Common myeloid progenitor, CD34-positive (primary cell): Measurements from ENCODE around the gene WDR82.
"Not testable (repeated sequence)": the region's sequence is repeated elsewhere in the genome, so short reads cannot be mapped to it uniquely, and the experiment has no call there.

Experiments used
- CTCF ChIA-PET: fragments of 350-600 bp; sonication (Branson Sonifier 250); formaldehyde crosslinking; loops from one replicate; lab custom pipeline; 2021; ENCODE audit warnings: antibody characterized with exemption; lab: Charles Lee
- POLR2A ChIA-PET: fragments of 350-600 bp; sonication (Branson Sonifier 250); formaldehyde crosslinking; loops from one replicate; lab custom pipeline; 2021; ENCODE audit warnings: antibody characterized with exemption; lab: Charles Lee
- DNase-seq, 3 donors: peaks; one replicate each; pipeline versions ENCODE4 v3.0.0 to v3.0.0-alpha.2; 2013
- H3K27ac ChIP-seq, 2 experiments: 1 replicate in 1 of 2; 2 replicates in 1 of 2; pipeline ENCODE4 v1.7.0; 2013; ENCODE audit warnings: inconsistent platforms in 2 of 2, low read length in 2 of 2, mild to moderate bottlenecking in 2 of 2, low read depth in 1 of 2, moderate library complexity in 1 of 2; ENCODE audit not compliant: severe bottlenecking in 2 of 2, insufficient read depth in 1 of 2, poor library complexity in 1 of 2
- H3K27me3 ChIP-seq, 5 experiments: replicated peaks in 2 of 5; 1 replicate in 3 of 5; 2 replicates in 2 of 5; pipeline versions ENCODE4 v1.6.1 to v1.7.0; 2013; ENCODE audit warnings: low read length in 4 of 5, mild to moderate bottlenecking in 2 of 5, moderate library complexity in 2 of 5, inconsistent platforms in 1 of 5; ENCODE audit not compliant: insufficient read depth in 5 of 5, control insufficient read depth in 4 of 5
- H3K36me3 ChIP-seq, 4 experiments: 1 replicate in 2 of 4; 2 replicates in 2 of 4; pipeline versions ENCODE4 v1.6.1 to v1.7.0; 2013; ENCODE audit warnings: low read length in 3 of 4, control low read depth in 1 of 4, mild to moderate bottlenecking in 1 of 4; ENCODE audit not compliant: control insufficient read depth in 4 of 4, insufficient read depth in 4 of 4
- H3K4me1 ChIP-seq, 4 experiments: 1 replicate in 3 of 4; 2 replicates in 1 of 4; pipeline versions ENCODE4 v1.6.1 to v1.7.1; 2013; ENCODE audit warnings: low read length in 3 of 4, mild to moderate bottlenecking in 3 of 4, control low read depth in 1 of 4, inconsistent platforms in 1 of 4, moderate library complexity in 1 of 4; ENCODE audit not compliant: control insufficient read depth in 4 of 4, insufficient read depth in 4 of 4; ENCODE audit errors: control extremely low read depth in 1 of 4
- H3K4me3 ChIP-seq, 7 experiments: 1 replicate in 4 of 7; 2 replicates in 3 of 7; pipeline versions ENCODE4 v1.5.1 to v1.7.0; 2013; ENCODE audit warnings: mild to moderate bottlenecking in 7 of 7, low read length in 6 of 7, moderate library complexity in 6 of 7, inconsistent platforms in 2 of 7, low read depth in 2 of 7, control low read depth in 1 of 7; ENCODE audit not compliant: insufficient read depth in 4 of 7, control insufficient read depth in 1 of 7; ENCODE audit errors: extremely low read depth in 1 of 7
- H3K9me3 ChIP-seq, 5 experiments: 1 replicate in 4 of 5; 2 replicates in 1 of 5; pipeline versions ENCODE4 v1.6.1 to v1.7.1; 2013; ENCODE audit warnings: low read length in 4 of 5, mild to moderate bottlenecking in 2 of 5, inconsistent platforms in 1 of 5, low read depth in 1 of 5, moderate library complexity in 1 of 5; ENCODE audit not compliant: control insufficient read depth in 4 of 5, insufficient read depth in 2 of 5; ENCODE audit errors: control extremely low read depth in 1 of 5
- WGBS: methylation state at CpG from one replicate; pipeline ENCODE4 v1.1.5; 2013; ENCODE audit not compliant: insufficient coverage; 5-methylcytosine and 5-hydroxymethylcytosine counted together

The WDR82 gene

DNA sequence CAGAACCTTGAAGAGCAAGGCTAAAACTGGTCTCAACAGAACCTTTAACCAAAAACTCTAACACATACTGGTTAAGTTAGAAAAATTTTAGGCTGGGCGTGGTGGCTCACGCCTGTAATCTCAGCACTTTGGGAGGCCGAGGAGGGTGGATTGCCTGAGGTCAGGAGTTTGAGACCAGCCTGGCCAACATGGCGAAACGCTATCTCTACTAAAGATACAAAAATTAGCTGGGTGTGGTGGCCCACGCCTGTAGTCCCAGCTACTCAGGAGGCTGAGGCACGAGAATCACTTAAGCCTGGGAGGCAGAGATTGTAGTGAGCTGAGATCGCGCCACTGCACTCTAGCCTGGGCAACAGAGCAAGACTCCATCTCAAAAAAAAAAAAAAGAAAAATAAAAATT lies 6.3 kb downstream of the WDR82 start:
- H3K36me3 ChIP-seq: peaks cover 9 to 64% (median 27%) of the 10 kb centered on the region in 4 experiments
- H3K4me3 ChIP-seq, H3K27me3 ChIP-seq, DNase-seq, H3K27ac ChIP-seq, H3K9me3 ChIP-seq: not testable (repeated sequence)
- ChIA-PET CTCF (interaction anchor here (0.7 to 2.8 kb wide), 8 partner anchors 9 to 67 kb away, joined by 3 to 12 read pairs (median 4); partner anchors contain the start of genes PPM1M and TLR9), POLR2A (interaction anchor here (0.7 to 0.9 kb wide), 2 partner anchors 18 to 219 kb away, joined by 5 to 6 read pairs; no protein-coding TSS in a partner anchor)
- H3K4me1 ChIP-seq: peaks cover 24 to 46% (median 30%) of the 10 kb centered on the region in 4 experiments
- WGBS: 100% methylated on average over 4 of the region's 9 CpGs

DNA sequence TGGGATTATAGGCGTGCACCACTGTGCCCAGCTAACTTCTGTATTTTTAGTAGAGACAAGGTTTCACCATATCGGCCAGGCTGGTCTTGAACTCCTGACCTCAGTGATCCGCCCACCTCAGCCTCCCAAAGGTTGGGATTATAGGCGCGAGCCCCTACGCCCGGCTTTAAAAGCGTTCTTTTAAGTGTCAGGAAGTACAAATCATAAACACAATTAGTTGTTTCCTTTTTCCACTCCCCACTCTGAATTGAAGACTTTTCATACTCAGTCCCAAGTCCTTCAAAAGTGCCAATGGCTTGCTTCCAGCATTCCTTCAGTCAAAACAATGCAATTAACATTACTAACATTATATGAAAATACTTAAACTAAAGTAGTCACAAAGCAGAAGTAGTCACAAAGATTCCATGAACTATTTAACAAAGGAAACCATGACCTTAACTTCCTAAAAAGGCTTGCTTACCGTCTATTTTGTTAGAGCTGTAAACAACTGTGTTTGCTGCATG lies 8.1 kb downstream of the WDR82 start:
- DNase-seq: peak in 2 of 3 donors; percentile 41 to 48
- Histone ChIP-seq H3K27me3 (no peaks in the 10 kb centered on the region), H3K4me1 (peaks cover 9 to 29% (median 17%) of the 10 kb centered on the region in 4 experiments), H3K36me3 (peaks cover 15 to 71% (median 39%) of the 10 kb centered on the region in 4 experiments), H3K9me3 (no peaks in the 10 kb centered on the region), H3K4me3 (peak overlapping the region in 2 of 7 experiments; percentile 41 to 50), H3K27ac (peak overlapping the region; percentile 40 to 59)
- CTCF ChIA-PET: interaction anchor here (0.7 to 2.8 kb wide), 8 partner anchors 10 to 27 kb away, joined by 3 to 12 read pairs (median 4); partner anchors contain the start of gene PPM1M
- POLR2A ChIA-PET: interaction anchor here (1.0 to 1.4 kb wide), 2 partner anchors 19 to 31 kb away, joined by 3 read pairs; partner anchors contain the start of gene TWF2
- 28% methylated on average over 8 of the region's 9 CpGs for WGBS

DNA sequence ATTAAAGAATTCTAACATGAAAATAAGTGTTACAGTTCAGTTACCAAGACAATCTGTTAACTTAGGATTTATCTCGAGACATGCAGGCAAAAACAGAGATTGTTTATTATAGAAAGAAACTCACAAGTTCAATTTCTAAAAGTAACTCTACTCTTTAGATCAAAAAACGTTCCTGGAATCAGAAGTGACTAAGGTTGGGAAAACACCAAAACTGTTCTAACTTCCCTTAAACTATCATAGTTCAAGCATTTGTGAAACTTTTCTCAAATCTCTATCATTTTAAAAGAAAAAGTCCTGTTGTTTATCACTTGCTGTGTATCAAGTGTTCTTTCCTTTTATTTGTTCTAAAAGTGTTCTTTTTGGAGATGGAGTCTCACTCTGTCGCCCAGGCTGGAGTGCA lies 8.7 kb downstream of the WDR82 start:
- ChIA-PET POLR2A (no interaction called here), CTCF (no interaction called here)
- Histone ChIP-seq H3K4me1 (peaks cover 9 to 27% (median 17%) of the 10 kb centered on the region in 4 experiments), H3K27ac (peak overlapping the region in 1 of 2 experiments; percentile 59), H3K4me3 (no peak overlapping the region), H3K36me3 (peaks cover 16 to 73% (median 40%) of the 10 kb centered on the region in 4 experiments), H3K27me3 (no peaks in the 10 kb centered on the region), H3K9me3 (no peaks in the 10 kb centered on the region)
- DNase-seq: no peak
- 100% methylated on average over 1 of the region's 3 CpGs for WGBS

DNA sequence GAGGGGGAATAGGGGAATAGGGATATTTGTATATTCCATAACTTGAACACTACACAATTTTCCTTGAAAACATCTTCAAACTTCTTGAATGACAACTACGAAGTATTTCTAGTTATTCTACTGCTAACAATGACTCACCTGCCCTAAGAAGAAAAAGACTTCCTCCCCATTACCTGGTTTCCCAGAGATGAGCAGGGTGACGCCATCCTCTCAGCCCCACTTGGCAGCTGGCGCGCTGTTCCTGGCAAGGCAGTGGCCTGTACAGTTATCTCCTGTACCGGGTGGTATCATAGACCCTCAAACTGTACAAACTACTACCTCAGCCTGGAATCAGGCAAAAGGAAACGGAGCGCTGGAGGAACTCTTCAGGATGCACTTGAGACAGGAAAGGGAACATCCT lies 10.4 kb downstream of the WDR82 start:
- Histone ChIP-seq H3K27me3 (no peaks in the 10 kb centered on the region), H3K4me1 (peaks cover 9 to 20% (median 16%) of the 10 kb centered on the region in 4 experiments), H3K36me3 (peaks cover 20 to 73% (median 46%) of the 10 kb centered on the region in 4 experiments), H3K9me3 (no peaks in the 10 kb centered on the region), H3K27ac (peak overlapping the region in 1 of 2 experiments; percentile 10), H3K4me3 (no peak overlapping the region)
- CTCF ChIA-PET: interaction anchor here (1.0 to 1.6 kb wide), 3 partner anchors 9 to 48 kb away, joined by 4 to 6 read pairs (median 4); no protein-coding TSS in a partner anchor
- no peak for DNase-seq
- WGBS: 100% methylated on average over 3 of the region's 7 CpGs
- POLR2A ChIA-PET: no interaction called here

DNA sequence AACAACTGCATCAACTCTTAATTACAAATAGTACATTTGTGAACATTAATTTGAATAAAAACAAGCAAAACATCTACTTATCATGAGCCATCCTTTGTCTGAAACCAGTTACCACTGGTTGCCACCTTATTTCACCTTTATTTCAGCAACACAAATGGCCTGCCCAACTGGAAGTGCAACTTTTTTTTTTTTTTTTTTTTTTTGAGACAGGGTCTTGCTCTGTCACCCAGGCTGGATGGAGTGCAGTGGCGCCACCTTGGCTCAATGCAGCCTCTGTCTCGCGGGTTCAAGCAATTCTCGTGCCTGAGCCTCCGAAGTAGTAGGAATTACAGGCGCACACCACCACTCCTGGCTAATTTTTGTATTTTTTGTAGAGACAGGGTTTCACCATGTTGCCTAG lies 13.1 kb downstream of the WDR82 start:
- ChIA-PET POLR2A (no interaction called here), CTCF (interaction anchor here (3.9 kb wide), 1 partner anchor 12 kb away, joined by 18 read pairs; no protein-coding TSS in a partner anchor)
- no peaks in the 10 kb centered on the region for H3K9me3 ChIP-seq
- H3K4me3 ChIP-seq: no peak overlapping the region
- no peak overlapping the region for H3K27ac ChIP-seq
- DNase-seq: peak in 1 of 3 donors; percentile 43
- H3K4me1 ChIP-seq: peaks cover 3 to 11% (median 6%) of the 10 kb centered on the region in 4 experiments
- H3K36me3 ChIP-seq: peaks cover 35 to 84% (median 56%) of the 10 kb centered on the region in 4 experiments
- 100% methylated on average over 3 of the region's 6 CpGs for WGBS
- H3K27me3 ChIP-seq: no peaks in the 10 kb centered on the region

DNA sequence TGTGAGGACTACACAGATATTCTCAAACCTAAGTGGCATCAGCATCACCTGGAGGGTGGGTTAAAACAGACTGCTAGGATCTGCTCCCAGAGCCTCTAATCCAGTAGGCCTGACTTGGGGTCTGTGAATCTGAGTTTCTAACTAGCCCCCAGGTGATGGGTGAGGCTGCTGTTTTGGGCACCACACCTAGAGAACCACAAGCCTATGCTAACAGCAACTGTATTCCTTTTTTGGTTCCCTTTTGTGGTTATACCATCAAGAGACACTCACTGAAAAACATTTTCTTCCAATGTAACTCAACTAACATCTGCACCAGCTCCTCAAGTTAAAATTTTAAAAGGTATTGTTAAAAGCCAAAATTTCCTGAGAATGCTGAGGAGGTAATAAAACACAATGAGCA lies 16.0 kb downstream of the WDR82 start:
- Histone ChIP-seq H3K4me1 (peaks cover 0 to 6% (median 0%) of the 10 kb centered on the region in 4 experiments), H3K27me3 (no peaks in the 10 kb centered on the region), H3K27ac (no peak overlapping the region), H3K4me3 (no peak overlapping the region), H3K9me3 (no peaks in the 10 kb centered on the region), H3K36me3 (peaks cover 39 to 95% (median 65%) of the 10 kb centered on the region in 4 experiments)
- POLR2A ChIA-PET: interaction anchor here (1.1 to 1.7 kb wide), 2 partner anchors 18 to 24 kb away, joined by 3 to 4 read pairs; partner anchors contain the start of gene TWF2
- no peak for DNase-seq
- CTCF ChIA-PET: interaction anchor here (1.5 to 3.9 kb wide), 5 partner anchors 9 to 21 kb away, joined by 4 to 18 read pairs (median 4); no protein-coding TSS in a partner anchor

DNA sequence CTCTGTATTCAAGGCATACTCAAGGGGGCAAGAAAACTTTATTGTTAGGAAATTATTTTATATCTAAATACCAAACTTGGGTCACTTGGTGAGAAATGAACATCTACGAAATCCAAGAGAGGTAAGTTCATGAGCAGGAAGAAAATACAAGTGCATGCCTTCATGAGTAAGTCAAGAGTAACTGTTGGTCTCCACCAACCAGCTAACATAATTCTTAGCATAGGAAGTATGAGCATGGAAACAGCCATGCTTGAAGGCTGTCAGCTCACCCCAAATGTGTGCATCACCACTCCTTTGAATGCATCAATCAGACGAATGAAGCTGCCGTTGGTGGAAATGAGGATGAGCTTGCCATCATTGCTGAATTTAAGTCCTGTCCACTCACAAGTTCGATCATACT lies 19.0 kb downstream of the WDR82 start:
- peak overlapping the region in 1 of 2 experiments; percentile 29 for H3K27ac ChIP-seq
- POLR2A ChIA-PET: no interaction called here
- H3K9me3 ChIP-seq: no peaks in the 10 kb centered on the region
- H3K27me3 ChIP-seq: no peaks in the 10 kb centered on the region
- CTCF ChIA-PET: interaction anchor here (1.1 to 3.6 kb wide), 5 partner anchors 11 to 25 kb away, joined by 3 to 16 read pairs (median 7); partner anchors contain the start of gene WDR82
- H3K4me1 ChIP-seq: peaks cover 0 to 21% (median 1%) of the 10 kb centered on the region in 4 experiments
- no peak for DNase-seq
- H3K36me3 ChIP-seq: peaks cover 36 to 94% (median 68%) of the 10 kb centered on the region in 4 experiments
- 96% methylated on average over 3 of the region's 4 CpGs for WGBS
- H3K4me3 ChIP-seq: no peak overlapping the region
